Measurements from ENCODE around the gene REPIN1. TPM values are rescaled to one million over a fixed set of nuclear protein-coding genes. Genes with fewer than 3 reads are reported as not detected.
A peak's percentile ranks its signal among the peaks of the same experiment; 100 is the strongest.

REPIN1 gene
- total and polyA plus RNA-seq, 9 of the 15 experiments (the other 6 are each of a cell fraction or from before 2014, with no cell fraction given), result 8.1 to 283 (median 94.3) TPM

- TF ChIP-seq BRF1 (IDR thresholded peaks at IDR 0.05; ENCODE audit: borderline replicate concordance, extremely low read depth, insufficient read length), result no peak
- peak; percentile 82; the same call in 1 of the 2 replicates for TF ChIP-seq OTX1 (CRISPR knock-in tag; IDR thresholded peaks at IDR 0.05)
- TF ChIP-seq ZNF23 (CRISPR knock-in tag; IDR thresholded peaks at IDR 0.05), result 0 out of 2 replicates have a peak, but pooled peaks have one; percentile 36
- TF ChIP-seq HMG20A (CRISPR knock-in tag; conservative IDR thresholded peaks at IDR 0.05), result no peak
- TF ChIP-seq TFAP4 (CRISPR knock-in tag; IDR thresholded peaks at IDR 0.05; ENCODE audit: borderline replicate concordance), result no peak
- no peak for TF ChIP-seq MCM3 (IDR thresholded peaks at IDR 0.05)
- peak; percentile 17; the same call in 1 of the 2 replicates for TF ChIP-seq ZNF140 (CRISPR knock-in tag; IDR thresholded peaks at IDR 0.05)
- TF ChIP-seq ZNF449 (CRISPR knock-in tag; IDR thresholded peaks at IDR 0.05), result 0 out of 2 replicates have a peak, but pooled peaks have one; percentile 71
- TF ChIP-seq POLR2H (tag; IDR thresholded peaks at IDR 0.05; ENCODE audit: low read depth), result peak; percentile 63
- TF ChIP-seq ELK1 (CRISPR knock-in tag; IDR thresholded peaks at IDR 0.05), result no peak
- no peak for TF ChIP-seq CBFB (CRISPR knock-in tag; IDR thresholded peaks at IDR 0.05)
- no peak for TF ChIP-seq BRCA1 (IDR thresholded peaks at IDR 0.05)
- no peak for TF ChIP-seq BRCA1 (CRISPR knock-in tag; IDR thresholded peaks at IDR 0.05)
- TF ChIP-seq GATAD2B (IDR thresholded peaks at IDR 0.05; ENCODE audit: borderline replicate concordance), result peak; percentile 7; the same call in 1 of the 2 replicates
- TF ChIP-seq ELK3 (CRISPR knock-in tag; IDR thresholded peaks at IDR 0.05), result 0 out of 2 replicates have a peak, but pooled peaks have one; percentile 34
- TF ChIP-seq GABPB1 (CRISPR knock-in tag; IDR thresholded peaks at IDR 0.05), result no peak
- TF ChIP-seq NR2C1 (IDR thresholded peaks at IDR 0.05), result no peak
- TF ChIP-seq NR2C1 (tag; IDR thresholded peaks at IDR 0.05), result no peak
- TF ChIP-seq JUND (IDR thresholded peaks at IDR 0.05; ENCODE audit: borderline replicate concordance, low read depth, low read length), result peak; percentile 83
- TF ChIP-seq JUND (tag; IDR thresholded peaks at IDR 0.05; ENCODE audit: borderline replicate concordance, low read depth, low read length), result peak; percentile 82; the same call in 2 of the 3 replicates
Observed at GRCh38 chr7:150367677-150368095, 936 bp upstream of the REPIN1 start (continued).

Measured in K562 (cell line).